Rectal smooth muscle tissue (tissue), 1 donor: ENCODE results near the gene GOLGA5.
"Not testable (repeated sequence)": the region's sequence is repeated elsewhere in the genome, so short reads cannot be mapped to it uniquely, and the experiment has no call there.

ENCODE experiments used
- H3K27ac ChIP-seq: one replicate; pipeline ENCODE4 v1.7.0; 2013; ENCODE audit warnings: low read depth, low read length, inconsistent platforms
- H3K27me3 ChIP-seq: one replicate; pipeline ENCODE4 v1.7.0; 2013; ENCODE audit warnings: low read length; ENCODE audit not compliant: control insufficient read depth, insufficient read depth
- H3K36me3 ChIP-seq: one replicate; pipeline ENCODE4 v1.7.0; 2013; ENCODE audit warnings: low read length; ENCODE audit not compliant: control insufficient read depth, insufficient read depth
- H3K4me1 ChIP-seq: one replicate; pipeline ENCODE4 v1.7.0; 2013; ENCODE audit warnings: low read length; ENCODE audit not compliant: control insufficient read depth, insufficient read depth
- H3K4me3 ChIP-seq: one replicate; pipeline ENCODE4 v1.7.0; 2013; ENCODE audit warnings: low read length
- H3K9ac ChIP-seq: one replicate; pipeline ENCODE4 v1.7.0; 2013; ENCODE audit warnings: low read length

The GOLGA5 gene

DNA sequence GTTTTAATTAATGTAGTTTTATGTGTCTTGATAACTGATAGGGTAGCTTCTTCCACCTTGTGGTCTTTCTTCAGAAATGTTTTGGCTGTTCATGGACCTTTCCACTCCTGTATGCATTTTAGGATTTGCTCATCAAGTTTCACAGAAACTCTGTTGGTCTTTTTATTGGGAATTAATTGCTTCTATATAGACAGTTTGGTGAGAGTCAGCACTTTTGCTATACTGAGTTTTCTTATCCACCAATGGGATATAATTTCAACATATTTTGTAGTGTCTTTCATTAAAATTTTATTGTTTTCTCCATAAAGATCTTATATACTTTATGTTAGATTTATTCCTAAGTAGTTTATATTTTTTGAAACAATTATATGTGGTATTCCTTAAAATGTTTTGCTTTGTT lies 7.8 kb downstream of the GOLGA5 start:
- Histone ChIP-seq H3K27me3 (no peaks in the 10 kb centered on the region), H3K27ac (no peak overlapping the region), H3K9ac (no peak overlapping the region), H3K36me3 (peaks cover 15% of the 10 kb centered on the region), H3K4me3 (no peak overlapping the region), H3K4me1 (peaks cover 3% of the 10 kb centered on the region)

DNA sequence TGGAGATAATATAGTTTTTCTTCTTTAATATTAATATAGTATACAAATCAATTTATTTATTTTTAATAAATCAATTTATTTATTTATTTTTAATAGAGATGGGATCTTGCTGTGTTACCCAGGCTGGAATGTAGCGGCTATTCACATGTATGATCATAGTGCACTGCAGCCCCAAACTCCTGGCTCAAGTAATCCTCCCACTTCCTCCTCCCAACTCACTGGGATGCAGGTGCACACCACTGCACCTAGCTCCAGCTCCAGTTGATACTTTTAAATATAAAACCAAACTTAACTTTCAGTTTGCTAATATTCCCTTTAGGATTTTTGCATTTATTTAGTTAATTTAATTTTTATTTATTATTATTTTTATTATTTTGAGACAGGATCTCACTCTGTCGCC lies 8.6 kb downstream of the GOLGA5 start:
- no peak overlapping the region for H3K27ac ChIP-seq
- no peaks in the 10 kb centered on the region for H3K27me3 ChIP-seq
- H3K9ac ChIP-seq, result no peak overlapping the region
- H3K4me3 ChIP-seq, result no peak overlapping the region
- peaks cover 3% of the 10 kb centered on the region for H3K4me1 ChIP-seq
- H3K36me3 ChIP-seq, result peaks cover 14% of the 10 kb centered on the region

DNA sequence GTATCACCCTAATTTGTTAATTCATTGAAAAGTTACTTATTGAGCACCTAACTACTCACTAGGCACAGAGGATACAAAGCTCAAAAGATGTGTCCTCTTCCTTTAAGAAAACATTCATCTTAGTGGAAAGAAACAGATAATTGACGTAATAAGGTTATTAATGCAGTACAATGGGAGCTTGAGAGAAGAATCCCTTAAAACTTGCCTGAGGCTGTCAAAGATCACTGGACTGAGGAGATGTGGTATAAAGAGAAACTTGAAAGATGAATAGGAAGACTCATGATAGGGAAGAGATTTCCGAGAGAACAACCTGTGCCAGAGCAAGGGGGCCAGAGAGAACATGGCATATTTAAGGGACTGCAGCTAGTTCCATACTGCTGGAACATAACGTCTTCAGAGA lies 19.1 kb downstream of the GOLGA5 start:
- Histone ChIP-seq H3K36me3 (peaks cover 38% of the 10 kb centered on the region), H3K27ac (no peak overlapping the region), H3K27me3 (no peaks in the 10 kb centered on the region), H3K4me3 (no peak overlapping the region), H3K9ac (no peak overlapping the region), H3K4me1 (no peaks in the 10 kb centered on the region)

DNA sequence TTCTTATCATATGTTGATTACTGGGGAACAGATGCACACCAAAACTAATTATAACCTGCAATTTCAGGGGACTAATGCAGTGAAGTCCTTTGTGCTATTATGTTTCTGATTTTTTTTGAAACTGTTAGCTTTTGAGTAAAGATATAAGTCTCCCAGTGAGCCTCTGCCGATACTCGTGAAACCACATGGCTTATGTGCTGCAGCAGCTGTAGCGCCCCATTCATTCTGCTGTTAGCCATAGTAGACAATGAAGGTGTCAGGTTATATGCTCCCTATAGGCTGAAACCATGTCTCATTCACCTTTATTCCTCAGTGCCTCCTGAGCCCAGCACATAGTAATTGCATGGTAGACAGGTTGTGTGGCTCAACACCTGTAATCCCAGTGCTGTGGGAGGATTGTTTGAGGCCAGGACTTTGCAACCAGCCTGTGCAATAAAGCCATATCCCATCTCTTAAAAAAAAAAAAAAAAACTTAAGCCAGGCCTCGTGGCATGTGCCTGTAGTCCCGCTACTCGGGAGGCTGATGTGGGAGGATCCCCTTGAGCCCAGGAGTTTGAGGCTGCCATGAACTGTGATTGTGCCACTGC lies 25.0 kb downstream of the GOLGA5 start:
- Histone ChIP-seq H3K27ac (no peak overlapping the region), H3K4me1 (no peaks in the 10 kb centered on the region), H3K9ac (no peak overlapping the region), H3K27me3 (no peaks in the 10 kb centered on the region), H3K36me3 (peaks cover 31% of the 10 kb centered on the region), H3K4me3 (no peak overlapping the region)

DNA sequence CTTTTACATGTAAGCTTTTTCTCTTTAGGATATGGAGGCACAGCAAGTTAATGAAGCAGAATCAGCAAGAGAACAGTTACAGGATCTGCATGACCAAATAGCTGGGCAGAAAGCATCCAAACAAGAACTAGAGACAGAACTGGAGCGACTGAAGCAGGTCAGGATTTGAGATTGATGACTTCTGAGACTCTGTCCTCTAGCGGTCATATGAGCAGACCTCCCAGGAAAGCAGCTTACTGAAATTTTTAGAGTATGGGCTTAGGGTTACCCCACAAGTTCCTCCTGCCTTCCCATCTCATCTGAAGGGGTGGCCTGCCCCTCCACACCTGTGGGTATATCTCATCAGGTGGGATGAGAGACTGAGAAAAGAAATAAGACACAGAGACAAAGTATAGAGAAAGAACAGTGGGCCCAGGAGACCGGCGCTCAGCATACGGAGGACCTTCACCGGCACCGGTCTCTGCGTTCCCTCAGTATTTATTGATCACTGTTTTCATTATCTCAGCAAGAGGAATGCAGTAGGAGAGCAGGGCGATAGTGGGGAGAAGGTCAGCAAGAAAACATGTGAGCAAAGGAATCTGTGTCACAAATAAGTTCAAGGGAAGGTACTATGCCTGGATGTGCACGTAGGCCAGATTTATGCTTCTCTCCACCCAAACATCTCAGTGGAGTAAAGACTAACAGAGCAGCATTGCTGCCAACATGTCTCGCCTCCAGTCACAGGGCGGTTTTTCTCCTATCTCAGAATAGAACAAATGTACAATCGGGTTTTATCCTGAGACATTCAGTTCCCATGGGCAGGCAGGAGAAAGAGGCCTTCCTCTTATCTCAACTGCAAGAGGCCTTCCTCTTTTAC lies 25.8 kb downstream of the GOLGA5 start:
- not testable (repeated sequence) for H3K27me3 ChIP-seq, H3K4me1 ChIP-seq, H3K4me3 ChIP-seq, H3K27ac ChIP-seq, H3K9ac ChIP-seq
- H3K36me3 ChIP-seq, result peaks cover 32% of the 10 kb centered on the region

DNA sequence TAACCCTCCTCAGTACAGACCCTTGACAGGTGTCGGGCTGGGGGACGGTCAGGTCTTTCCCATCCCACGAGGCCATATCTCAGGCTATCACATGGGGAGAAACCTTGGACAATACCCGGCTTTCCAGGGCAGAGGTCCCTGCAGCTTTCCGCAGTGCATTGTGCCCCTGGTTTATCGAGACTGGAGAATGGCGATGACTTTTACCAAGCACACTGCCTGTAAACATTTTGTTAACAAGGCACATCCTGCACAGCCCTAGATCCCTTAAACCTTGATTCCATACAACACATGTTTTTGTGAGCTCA lies 26.4 kb downstream of the GOLGA5 start:
- not testable (repeated sequence) for H3K27ac ChIP-seq, H3K9ac ChIP-seq, H3K27me3 ChIP-seq, H3K4me3 ChIP-seq, H3K4me1 ChIP-seq
- peaks cover 34% of the 10 kb centered on the region for H3K36me3 ChIP-seq

DNA sequence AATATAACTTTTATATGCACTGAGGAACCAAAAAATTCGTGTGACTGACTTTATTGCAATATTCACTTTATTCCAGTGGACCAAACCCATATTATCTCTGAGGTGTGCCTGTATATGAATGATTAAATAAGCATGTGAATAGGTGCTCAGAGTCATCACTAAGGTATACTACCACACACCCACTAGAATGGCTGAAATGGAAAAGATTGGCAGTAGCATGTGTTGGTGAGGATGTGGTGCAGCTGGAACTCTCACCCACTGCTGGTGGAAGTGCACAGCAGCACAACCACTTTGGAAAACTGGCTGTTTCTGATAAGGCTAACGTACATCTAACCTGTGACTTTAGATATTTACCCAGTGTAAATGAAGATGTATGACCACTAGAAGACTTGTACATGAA lies 36.8 kb downstream of the GOLGA5 start:
- H3K27ac ChIP-seq, result no peak overlapping the region
- no peak overlapping the region for H3K4me3 ChIP-seq
- no peaks in the 10 kb centered on the region for H3K4me1 ChIP-seq
- H3K27me3 ChIP-seq, result no peaks in the 10 kb centered on the region
- H3K36me3 ChIP-seq, result peaks cover 20% of the 10 kb centered on the region
- no peak overlapping the region for H3K9ac ChIP-seq

DNA sequence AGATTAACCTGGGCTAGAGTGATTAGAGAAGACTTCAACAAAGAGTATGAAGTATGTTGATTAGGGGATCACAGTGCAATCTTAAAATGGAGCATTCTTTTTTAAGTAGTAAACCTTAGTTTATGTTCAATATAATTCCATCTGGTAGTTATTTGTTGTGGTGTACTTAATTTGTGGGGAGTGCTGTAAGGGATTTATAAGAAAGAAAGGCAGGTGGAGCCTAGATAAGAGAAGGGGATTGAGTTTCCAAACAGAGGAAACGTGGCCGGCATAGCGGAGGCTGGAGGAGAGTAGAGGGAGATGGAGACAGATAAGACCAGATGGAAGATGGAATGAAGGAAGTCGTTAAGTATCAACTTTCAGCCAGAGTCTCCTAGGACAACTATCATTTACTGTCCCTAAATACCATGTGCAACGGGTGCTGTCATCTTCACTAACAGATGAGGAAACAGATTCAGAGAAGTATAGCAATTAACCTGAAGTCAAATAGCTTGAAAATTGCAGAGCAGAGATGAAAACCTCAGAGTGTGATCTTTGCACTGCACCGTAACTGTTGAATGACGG lies 38.1 kb downstream of the GOLGA5 start:
- Histone ChIP-seq H3K4me1 (no peaks in the 10 kb centered on the region), H3K27me3 (no peaks in the 10 kb centered on the region), H3K36me3 (peaks cover 21% of the 10 kb centered on the region), H3K9ac (no peak overlapping the region), H3K27ac (no peak overlapping the region), H3K4me3 (no peak overlapping the region)

DNA sequence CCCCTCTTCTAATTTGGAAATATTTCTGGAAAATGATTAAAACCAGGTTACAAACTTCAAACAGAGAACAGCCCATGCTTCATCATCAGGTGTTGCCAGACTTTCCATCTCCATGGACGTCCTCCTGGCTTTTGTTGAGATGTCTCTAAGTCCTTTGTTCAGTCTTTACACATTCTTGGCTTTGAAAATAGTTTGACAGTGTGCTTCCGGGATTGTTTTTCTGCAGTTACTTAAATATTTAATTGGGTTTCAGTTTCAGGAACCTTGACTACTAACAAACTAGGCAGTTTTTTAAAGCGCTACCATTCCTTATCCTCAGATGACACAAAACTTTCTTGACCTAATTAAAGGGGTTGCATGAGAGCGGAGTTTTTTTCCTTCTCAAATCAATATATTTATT lies 47.8 kb downstream of the GOLGA5 start:
- Histone ChIP-seq H3K27me3 (no peaks in the 10 kb centered on the region), H3K36me3 (peaks cover 11% of the 10 kb centered on the region), H3K4me1 (no peaks in the 10 kb centered on the region), H3K4me3 (no peak overlapping the region), H3K27ac (no peak overlapping the region), H3K9ac (no peak overlapping the region)

DNA sequence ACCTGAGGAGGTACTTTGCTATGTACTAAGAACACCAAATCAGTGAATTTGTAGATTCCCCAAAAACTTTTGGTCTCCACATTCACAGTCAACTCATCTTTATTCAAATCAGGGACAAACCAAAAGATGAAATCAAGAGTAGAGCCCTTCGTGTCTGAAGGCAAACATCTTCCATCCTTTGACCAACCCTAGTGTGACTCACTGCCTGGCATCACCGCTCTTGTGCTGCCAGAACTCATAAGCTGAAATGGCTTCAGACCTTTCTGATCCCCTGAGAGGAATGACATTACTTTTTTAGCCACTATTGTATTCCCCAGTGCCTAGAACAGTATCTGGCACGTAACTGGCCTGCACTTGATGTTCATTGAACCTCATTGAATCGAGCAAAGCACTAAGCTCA lies 50.1 kb downstream of the GOLGA5 start:
- H3K27me3 ChIP-seq, result no peaks in the 10 kb centered on the region
- H3K4me3 ChIP-seq, result no peak overlapping the region
- no peak overlapping the region for H3K9ac ChIP-seq
- H3K36me3 ChIP-seq, result peaks cover 8% of the 10 kb centered on the region
- no peaks in the 10 kb centered on the region for H3K4me1 ChIP-seq
- H3K27ac ChIP-seq, result no peak overlapping the region

DNA sequence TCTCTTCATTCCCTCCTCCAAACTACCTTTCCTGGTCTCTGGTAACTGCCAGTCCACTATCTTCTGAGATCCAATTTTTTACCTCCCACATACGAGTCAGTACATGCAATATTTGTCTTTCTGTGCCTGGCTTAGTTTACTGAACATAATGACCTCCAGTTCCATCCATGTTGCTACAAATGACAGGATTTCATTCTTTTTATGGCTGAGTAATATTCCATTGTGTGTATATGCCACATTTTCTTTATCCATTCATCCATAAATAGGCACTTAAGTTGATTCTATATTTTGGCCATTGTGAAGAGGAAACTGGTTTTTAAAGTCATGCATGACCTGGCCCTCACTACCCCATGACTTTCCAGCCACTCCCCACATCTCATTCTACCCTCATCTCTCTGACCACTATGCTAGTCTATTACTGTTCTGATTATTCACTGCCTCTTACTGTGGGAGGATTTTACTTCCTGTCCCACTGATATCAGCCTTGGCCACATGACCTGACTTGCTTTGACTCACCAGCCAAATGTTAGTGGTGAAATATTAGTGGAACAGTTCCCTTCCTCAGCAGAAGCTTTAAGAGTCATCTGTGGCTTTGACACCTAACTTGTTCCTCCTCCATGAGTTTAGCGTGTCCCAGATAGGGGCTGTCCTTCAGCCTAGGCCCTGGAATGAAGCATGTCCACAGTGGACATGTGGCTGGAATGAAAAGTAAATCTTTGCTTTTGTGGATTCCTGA lies 52.2 kb downstream of the GOLGA5 start:
- H3K4me1 ChIP-seq, result no peaks in the 10 kb centered on the region
- H3K27ac ChIP-seq, result no peak overlapping the region
- no peaks in the 10 kb centered on the region for H3K27me3 ChIP-seq
- no peak overlapping the region for H3K9ac ChIP-seq
- peaks cover under 1% of the 10 kb centered on the region for H3K36me3 ChIP-seq
- H3K4me3 ChIP-seq, result no peak overlapping the region

DNA sequence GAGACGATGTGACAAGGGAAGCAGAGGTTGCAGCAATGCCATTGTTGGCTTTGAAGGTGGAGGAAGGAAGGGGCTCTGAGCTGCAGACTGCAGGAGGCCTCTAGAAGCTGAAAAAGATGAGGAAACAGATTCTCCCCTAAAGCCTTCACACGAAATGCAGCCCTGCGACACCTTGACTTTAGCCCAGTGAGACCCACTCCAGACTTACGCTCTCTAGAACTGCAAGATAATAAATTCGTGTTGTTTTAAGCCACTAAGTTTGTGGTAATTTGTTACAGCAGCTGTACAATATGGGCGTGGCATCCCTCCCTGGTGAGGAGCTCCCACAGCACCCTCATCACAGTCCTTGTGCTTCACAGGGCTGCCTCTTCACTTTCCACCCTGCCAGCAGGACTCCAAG lies 53.2 kb downstream of the GOLGA5 start:
- no peaks in the 10 kb centered on the region for H3K4me1 ChIP-seq
- H3K27ac ChIP-seq, result no peak overlapping the region
- H3K4me3 ChIP-seq, result no peak overlapping the region
- no peak overlapping the region for H3K9ac ChIP-seq
- H3K36me3 ChIP-seq, result no peaks in the 10 kb centered on the region
- H3K27me3 ChIP-seq, result no peaks in the 10 kb centered on the region
